Hepatocyte (in vitro differentiated cells): ENCODE results near the gene GLI3. TPM values are rescaled to one million over a fixed set of nuclear protein-coding genes. Genes with fewer than 3 reads are reported as not detected.

Source experiments
- DNase-seq: peaks from one replicate; pipeline ENCODE4 v3.0.0-alpha.2; 2016; ENCODE audit warnings: low spot score
- H2AFZ ChIP-seq: fragments of 200-600 bp; sonication (generic); 2 replicates; pipeline ENCODE4 v1.6.0; 2016; ENCODE audit warnings: antibody characterized with exemption, mild to moderate bottlenecking
- H3K27ac ChIP-seq: fragments of 200-600 bp; sonication (generic); 2 replicates; pipeline ENCODE4 v1.5.1; 2016; ENCODE audit warnings: mild to moderate bottlenecking
- H3K27me3 ChIP-seq: fragments of 200-600 bp; sonication (generic); 2 replicates; pipeline ENCODE4 v1.6.1; 2016
- H3K36me3 ChIP-seq: fragments of 200-600 bp; sonication (generic); replicated peaks from 2 replicates; pipeline ENCODE4 v1.5.1; 2016; ENCODE audit warnings: low read depth; ENCODE audit not compliant: insufficient read depth
- H3K4me1 ChIP-seq: fragments of 200-600 bp; sonication (generic); 2 replicates; pipeline ENCODE4 v1.5.1; 2016; ENCODE audit warnings: mild to moderate bottlenecking, moderate library complexity; ENCODE audit not compliant: insufficient read depth
- H3K4me2 ChIP-seq: fragments of 200-600 bp; sonication (generic); 2 replicates; pipeline ENCODE4 v1.6.0; 2016
- H3K4me3 ChIP-seq: fragments of 200-600 bp; sonication (generic); 2 replicates; pipeline ENCODE4 v1.5.1; 2016; ENCODE audit warnings: mild to moderate bottlenecking
- H3K79me2 ChIP-seq: fragments of 200-600 bp; sonication (generic); 2 replicates; pipeline ENCODE4 v1.6.0; 2017; ENCODE audit warnings: mild to moderate bottlenecking
- H3K9me2 ChIP-seq: fragments of 200-600 bp; sonication (generic); replicated peaks from 2 replicates; pipeline ENCODE4 v1.6.0; 2017; ENCODE audit warnings: mild to moderate bottlenecking; ENCODE audit not compliant: insufficient read depth
- H3K9me3 ChIP-seq: fragments of 200-600 bp; sonication (generic); 2 replicates; pipeline ENCODE4 v1.5.1; 2016; ENCODE audit warnings: low read depth, mild to moderate bottlenecking
- H4K20me1 ChIP-seq: fragments of 200-600 bp; sonication (generic); 2 replicates; pipeline ENCODE4 v1.6.0; 2016; ENCODE audit warnings: mild to moderate bottlenecking; ENCODE audit not compliant: insufficient read depth, poor library complexity, severe bottlenecking
- EZH2 ChIP-seq: fragments of 200-600 bp; sonication (generic); IDR thresholded peaks from 2 replicates; pipeline ENCODE4 v1.6.1; 2016; ENCODE audit warnings: antibody characterized with exemption, mild to moderate bottlenecking, borderline replicate concordance
- EZH2phosphoT487 ChIP-seq: fragments of 200-600 bp; sonication (generic); IDR thresholded peaks from one replicate; pipeline ENCODE4 v1.6.1; 2018; ENCODE audit warnings: antibody characterized with exemption, mild to moderate bottlenecking, low read depth, moderate library complexity; ENCODE audit not compliant: unreplicated experiment, severe bottlenecking
- WGBS: methylation state at CpG from one replicate; pipeline ENCODE4 v1.1.6; 2016; ENCODE audit warnings: low lambda C conversion rate; ENCODE audit errors: missing lambda C conversion rate; 5-methylcytosine and 5-hydroxymethylcytosine counted together
- polyA plus RNA-seq: library from polyadenylated mRNA; unstranded; fragments of >200 nt; fragmentation: Nextera tagmentation; extraction: Ambion mirVana; gene quantifications from 2 replicates; pipeline ENCODE4 v1.2.1, GENCODE V29; 2016
- total RNA-seq: library from RNA; depleted of rRNA; stranded (reverse); fragments of >200 nt; gene quantifications from 2 replicates; pipeline ENCODE4 v1.2.3, GENCODE V29; 2014
- TF ChIP-seq, protein P1 (sequence below): fragments of 200-600 bp; sonication (generic); IDR thresholded peaks from 2 replicates; pipeline ENCODE4 v1.5.1; 2016; ENCODE audit warnings: antibody characterized with exemption, mild to moderate bottlenecking; ENCODE audit not compliant: poor library complexity

The GLI3 gene
- total and polyA plus RNA-seq, 2 experiments from 2014 or later: 5.5 to 20.0 TPM

DNA sequence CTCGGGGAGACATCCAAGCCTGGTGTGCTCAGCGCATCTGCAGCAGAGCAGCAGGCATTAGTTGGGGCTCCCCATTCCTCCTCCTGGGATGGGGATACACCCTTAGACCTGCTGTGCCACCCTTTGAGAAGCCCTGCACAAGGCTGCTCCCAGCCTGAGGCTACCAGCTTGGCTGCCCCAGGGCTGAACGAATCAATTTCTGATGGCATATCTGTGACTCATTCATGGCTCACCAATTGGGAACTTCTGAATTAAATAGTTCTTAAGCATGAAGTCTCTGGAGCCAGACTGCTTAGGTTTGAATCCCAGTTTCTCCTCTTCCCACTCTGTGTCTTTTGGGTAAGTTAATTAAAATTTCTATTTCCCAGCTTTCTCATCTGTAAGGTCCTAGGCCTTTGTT, 16.3 kb upstream of the GLI3 start:
- H4K20me1 ChIP-seq: no peaks in the 10 kb centered on the region
- TF ChIP-seq EZH2: no peak
- TF ChIP-seq, protein P1, sequence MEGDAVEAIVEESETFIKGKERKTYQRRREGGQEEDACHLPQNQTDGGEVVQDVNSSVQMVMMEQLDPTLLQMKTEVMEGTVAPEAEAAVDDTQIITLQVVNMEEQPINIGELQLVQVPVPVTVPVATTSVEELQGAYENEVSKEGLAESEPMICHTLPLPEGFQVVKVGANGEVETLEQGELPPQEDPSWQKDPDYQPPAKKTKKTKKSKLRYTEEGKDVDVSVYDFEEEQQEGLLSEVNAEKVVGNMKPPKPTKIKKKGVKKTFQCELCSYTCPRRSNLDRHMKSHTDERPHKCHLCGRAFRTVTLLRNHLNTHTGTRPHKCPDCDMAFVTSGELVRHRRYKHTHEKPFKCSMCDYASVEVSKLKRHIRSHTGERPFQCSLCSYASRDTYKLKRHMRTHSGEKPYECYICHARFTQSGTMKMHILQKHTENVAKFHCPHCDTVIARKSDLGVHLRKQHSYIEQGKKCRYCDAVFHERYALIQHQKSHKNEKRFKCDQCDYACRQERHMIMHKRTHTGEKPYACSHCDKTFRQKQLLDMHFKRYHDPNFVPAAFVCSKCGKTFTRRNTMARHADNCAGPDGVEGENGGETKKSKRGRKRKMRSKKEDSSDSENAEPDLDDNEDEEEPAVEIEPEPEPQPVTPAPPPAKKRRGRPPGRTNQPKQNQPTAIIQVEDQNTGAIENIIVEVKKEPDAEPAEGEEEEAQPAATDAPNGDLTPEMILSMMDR: no peak

DNA sequence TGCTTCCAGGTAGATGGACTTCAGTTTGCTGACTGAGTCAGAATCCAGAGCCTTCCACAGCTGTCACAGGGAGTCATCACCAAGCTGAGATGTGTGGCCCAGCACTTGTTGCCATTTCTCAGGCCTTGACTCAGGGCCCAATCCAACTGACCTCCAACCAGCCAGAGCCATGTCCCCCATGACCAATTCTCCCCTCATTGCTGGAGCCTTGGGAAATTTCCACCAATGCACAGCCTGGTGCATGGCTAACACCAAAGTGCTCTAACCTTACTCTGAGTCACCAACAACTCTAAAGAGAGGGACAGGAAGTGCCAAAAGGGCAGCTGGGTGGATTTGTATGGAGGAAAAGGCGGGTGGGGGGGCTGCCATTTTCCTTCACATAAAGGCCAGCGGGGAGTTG, 13.4 kb upstream of the GLI3 start:
- H3K36me3 ChIP-seq: no peaks in the 10 kb centered on the region
- no peak for TF ChIP-seq EZH2
- TF ChIP-seq EZH2phosphoT487: no peak
- TF ChIP-seq, protein P1: no peak
- H3K4me1 ChIP-seq: no peaks in the 10 kb centered on the region
- no peaks in the 10 kb centered on the region for H3K9me3 ChIP-seq
- H3K9me2 ChIP-seq: no peaks in the 10 kb centered on the region
- H3K27me3 ChIP-seq: no peaks in the 10 kb centered on the region
- DNase-seq: no peak
- WGBS: 83% methylated on average over 2 of the region's 2 CpGs
- H3K4me3 ChIP-seq: no peak overlapping the region
- H3K27ac ChIP-seq: no peak overlapping the region
- H3K4me2 ChIP-seq: no peak overlapping the region
- H3K79me2 ChIP-seq: no peaks in the 10 kb centered on the region
- no peak overlapping the region for H2AFZ ChIP-seq
- H4K20me1 ChIP-seq: no peaks in the 10 kb centered on the region

More for the DNA sequence above, 16.3 kb upstream of the GLI3 start:
- H3K9me2 ChIP-seq: no peaks in the 10 kb centered on the region
- no peak overlapping the region for H3K27ac ChIP-seq
- no peaks in the 10 kb centered on the region for H3K27me3 ChIP-seq
- no peaks in the 10 kb centered on the region for H3K79me2 ChIP-seq
- H3K9me3 ChIP-seq: no peaks in the 10 kb centered on the region
- H3K4me1 ChIP-seq: no peaks in the 10 kb centered on the region
- H3K4me2 ChIP-seq: no peak overlapping the region
- no peak overlapping the region for H2AFZ ChIP-seq
- DNase-seq: no peak
- H3K4me3 ChIP-seq: no peak overlapping the region
- WGBS: 95% methylated on average over 3 of the region's 3 CpGs
- no peaks in the 10 kb centered on the region for H3K36me3 ChIP-seq

DNA sequence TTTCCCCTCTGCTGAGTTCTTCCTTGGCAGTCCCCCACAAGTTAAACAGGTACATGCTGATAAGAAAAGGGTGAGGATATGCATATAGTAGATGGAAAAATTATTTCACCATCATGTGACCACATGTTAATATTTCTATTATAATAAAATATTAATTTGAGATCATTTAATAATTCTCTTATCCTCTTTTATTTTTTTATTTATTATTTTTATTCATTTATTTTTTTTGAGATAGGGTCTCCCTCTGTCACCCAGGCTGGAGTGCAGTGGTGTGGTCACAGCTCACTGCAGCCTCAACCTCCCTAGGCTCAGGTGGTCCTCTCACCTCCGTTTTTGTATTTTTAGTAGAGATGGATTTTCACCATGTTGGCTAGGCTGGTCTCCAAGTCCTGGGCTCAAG, 11.6 kb upstream of the GLI3 start:
- no peak for TF ChIP-seq EZH2phosphoT487
- TF ChIP-seq EZH2: no peak
- TF ChIP-seq, protein P1: no peak
- H3K9me3 ChIP-seq: no peaks in the 10 kb centered on the region
- H3K4me2 ChIP-seq: no peak overlapping the region
- H3K27me3 ChIP-seq: no peaks in the 10 kb centered on the region
- no peak overlapping the region for H2AFZ ChIP-seq
- no peak overlapping the region for H3K27ac ChIP-seq
- H4K20me1 ChIP-seq: no peaks in the 10 kb centered on the region
- no peaks in the 10 kb centered on the region for H3K36me3 ChIP-seq
- H3K4me3 ChIP-seq: no peak overlapping the region
- DNase-seq: no peak
- H3K79me2 ChIP-seq: no peaks in the 10 kb centered on the region
- no peaks in the 10 kb centered on the region for H3K4me1 ChIP-seq
- WGBS: 95% methylated on average over 1 of the region's 1 CpG
- no peaks in the 10 kb centered on the region for H3K9me2 ChIP-seq

DNA sequence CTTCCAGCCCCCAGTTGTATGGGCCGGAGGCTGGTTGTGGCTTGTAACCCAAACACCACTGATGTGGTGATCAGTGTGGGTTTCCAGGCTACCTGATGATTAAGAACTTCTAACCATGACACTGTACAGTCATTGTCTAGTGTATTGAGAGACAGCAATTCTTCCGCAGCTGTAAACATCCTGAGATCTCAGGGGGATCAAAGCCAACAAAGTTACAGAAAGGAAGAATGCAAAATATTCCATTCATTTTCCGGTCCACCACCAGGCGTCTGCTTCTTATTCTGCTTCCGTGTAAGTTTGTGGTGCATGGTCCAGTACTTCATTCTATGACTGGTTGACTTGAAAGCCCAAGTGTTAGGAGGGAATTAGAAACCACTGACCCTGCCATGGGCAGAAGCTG, 10.3 kb upstream of the GLI3 start:
- no peaks in the 10 kb centered on the region for H3K9me3 ChIP-seq
- WGBS: 69% methylated on average over 5 of the region's 5 CpGs
- no peaks in the 10 kb centered on the region for H3K79me2 ChIP-seq
- no peak overlapping the region for H3K4me2 ChIP-seq
- no peak overlapping the region for H3K4me3 ChIP-seq
- H3K36me3 ChIP-seq: no peaks in the 10 kb centered on the region
- DNase-seq: no peak
- no peaks in the 10 kb centered on the region for H3K27me3 ChIP-seq
- no peak overlapping the region for H3K27ac ChIP-seq
- H4K20me1 ChIP-seq: no peaks in the 10 kb centered on the region
- no peak for TF ChIP-seq EZH2
- TF ChIP-seq, protein P1: peak; percentile 3
- no peaks in the 10 kb centered on the region for H3K9me2 ChIP-seq
- H3K4me1 ChIP-seq: no peaks in the 10 kb centered on the region
- no peak overlapping the region for H2AFZ ChIP-seq
